HepG2 (cell line): Measurements from ENCODE around the gene RANBP2. TPM values are rescaled to one million over a fixed set of nuclear protein-coding genes. Genes with fewer than 3 reads are reported as not detected.

Experiments used
- ARNT ChIP-seq: fragments of 450-650 bp; IDR thresholded peaks from 2 replicates; pipeline ENCODE4 v1.6.1; 2017
- BCL3 ChIP-seq: sonication (generic); formaldehyde crosslinking; IDR thresholded peaks from 2 replicates; pipeline ENCODE4 v1.5.1; 2020; ENCODE audit warnings: mild to moderate bottlenecking, missing genetic modification reagents, moderate library complexity
- KDM5A ChIP-seq: fragments of 200-600 bp; sonication (generic); IDR thresholded peaks from 2 replicates; pipeline ENCODE4 v1.7.0; 2018; ENCODE audit warnings: antibody characterized with exemption, mild to moderate bottlenecking, low read length, borderline replicate concordance
- RBM39 ChIP-seq: fragments of 200-400 bp; formaldehyde crosslinking; IDR thresholded peaks from one replicate; pipeline ENCODE4 v1.6.1; 2018; ENCODE audit warnings: antibody characterized with exemption, mild to moderate bottlenecking, low read depth, low read length; ENCODE audit not compliant: poor library complexity, severe bottlenecking
- TBX2 ChIP-seq: sonication (generic); formaldehyde crosslinking; IDR thresholded peaks from 2 replicates; pipeline ENCODE4 v1.5.0; 2020; ENCODE audit warnings: missing genetic modification reagents, mild to moderate bottlenecking, borderline replicate concordance
- U2AF1 ChIP-seq: fragments of 200-400 bp; formaldehyde crosslinking; optimal IDR thresholded peaks from 2 replicates; pipeline ENCODE3; 2017; ENCODE audit warnings: mild to moderate bottlenecking, low read depth, low read length
- XRCC5 ChIP-seq: fragments of 200-400 bp; formaldehyde crosslinking; optimal IDR thresholded peaks from 2 replicates; pipeline ENCODE3; 2017; ENCODE audit warnings: mild to moderate bottlenecking, low read length
- ZFP1 ChIP-seq: IDR thresholded peaks from 2 replicates; pipeline ENCODE4 v1.6.1; 2016
- ZNF142 ChIP-seq: sonication (generic); formaldehyde crosslinking; IDR thresholded peaks from 2 replicates; pipeline ENCODE4 v1.4.0; 2020; ENCODE audit warnings: missing genetic modification reagents
- ZNF20 ChIP-seq: sonication (generic); formaldehyde crosslinking; IDR thresholded peaks from 2 replicates; pipeline ENCODE4 v1.4.0; 2020; ENCODE audit warnings: mild to moderate bottlenecking, moderate library complexity, missing genetic modification reagents
- ZNF337 ChIP-seq: sonication (generic); formaldehyde crosslinking; IDR thresholded peaks from 2 replicates; pipeline ENCODE4 v1.5.1; 2020; ENCODE audit warnings: missing genetic modification reagents, low read depth, mild to moderate bottlenecking, borderline replicate concordance
- ZNF362 ChIP-seq: sonication (generic); formaldehyde crosslinking; IDR thresholded peaks from 2 replicates; pipeline ENCODE4 v1.4.0; 2020; ENCODE audit warnings: missing genetic modification reagents, mild to moderate bottlenecking, borderline replicate concordance
- ZNF432 ChIP-seq: sonication (generic); formaldehyde crosslinking; IDR thresholded peaks from 2 replicates; pipeline ENCODE4 v1.5.0; 2020; ENCODE audit warnings: missing genetic modification reagents, mild to moderate bottlenecking, borderline replicate concordance
- ZNF747 ChIP-seq: sonication (generic); formaldehyde crosslinking; IDR thresholded peaks from 2 replicates; pipeline ENCODE4 v1.8.1; 2023; ENCODE audit warnings: missing genetic modification reagents, mild to moderate bottlenecking, borderline replicate concordance
- ZNF773 ChIP-seq: sonication (generic); formaldehyde crosslinking; IDR thresholded peaks from 2 replicates; pipeline ENCODE4 v1.4.0; 2020; ENCODE audit warnings: missing genetic modification reagents, borderline replicate concordance
- ZNF782 ChIP-seq: sonication (generic); formaldehyde crosslinking; IDR thresholded peaks from 2 replicates; pipeline ENCODE4 v1.4.0; 2020; ENCODE audit warnings: missing genetic modification reagents, mild to moderate bottlenecking, borderline replicate concordance
- ZNF816 ChIP-seq: sonication (generic); formaldehyde crosslinking; IDR thresholded peaks from 2 replicates; pipeline ENCODE4 v1.8.0; 2022; ENCODE audit warnings: missing genetic modification reagents, mild to moderate bottlenecking, borderline replicate concordance
- ZSCAN30 ChIP-seq: sonication (generic); formaldehyde crosslinking; IDR thresholded peaks from 2 replicates; pipeline ENCODE4 v1.5.0; 2020; ENCODE audit warnings: mild to moderate bottlenecking, missing genetic modification reagents
- polyA plus RNA-seq, 8 experiments: library from polyadenylated mRNA; depleted of rRNA in 3 of 8; stranded (reverse) in 7 of 8; unstranded in 1 of 8; fragments of >200 nt; fragmentation: Illumina TruSeq in 4 of 8; extraction: Trizol in 4 of 8; gene quantifications; 2 replicates each; pipeline versions ENCODE4 v1.2.1 to v1.2.3, GENCODE V29; 2011 to 2016; ENCODE audit warnings: low read depth in 4 of 8, missing spikeins in 1 of 8, mixed read lengths in 1 of 8; ENCODE audit not compliant: insufficient read depth in 1 of 8
- total RNA-seq, 5 experiments: library from RNA; depleted of rRNA; stranded (reverse); fragments of >200 nt; fragmentation: Illumina TruSeq; extraction: Trizol; gene quantifications; 2 replicates each; pipeline ENCODE4 v1.2.3, GENCODE V29; 2016; ENCODE audit warnings: low read depth in 1 of 5

RANBP2 gene
- total and polyA plus RNA-seq, 2 of the 13 experiments (the other 11 are each of a cell fraction or from before 2014, with no cell fraction given) = 12.2 to 87.0 TPM

- TF ChIP-seq ZNF337 = 0 out of 2 replicates have a peak, but pooled peaks have one; percentile 43
- peak; percentile 47; the same call in 1 of the 2 replicates for TF ChIP-seq ZFP1
- TF ChIP-seq ZNF20 (CRISPR knock-in tag) = 0 out of 2 replicates have a peak, but pooled peaks have one; percentile 49
- 0 out of 2 replicates have a peak, but pooled peaks have one; percentile 52 for TF ChIP-seq ZNF142 (CRISPR knock-in tag)
- peak; percentile 94 for TF ChIP-seq RBM39
- peak; percentile 98 for TF ChIP-seq XRCC5
- TF ChIP-seq ZNF432 = no peak
- no peak for TF ChIP-seq ZNF773 (CRISPR knock-in tag)
- TF ChIP-seq ZNF362 (CRISPR knock-in tag) = peak; percentile 2; the same call in 1 of the 2 replicates
- peak; percentile 65; the same call in 1 of the 2 replicates for TF ChIP-seq KDM5A
- peak; percentile 92 for TF ChIP-seq U2AF1
- TF ChIP-seq TBX2 (CRISPR knock-in tag) = peak; percentile 89
- TF ChIP-seq ZNF782 (CRISPR knock-in tag) = no peak; the same call in 1 of the 2 replicates
- peak; percentile 30; the same call in 1 of the 2 replicates for TF ChIP-seq BCL3 (CRISPR knock-in tag)
- TF ChIP-seq ZNF816 (CRISPR knock-in tag) = 0 out of 2 replicates have a peak, but pooled peaks have one; percentile 79
- TF ChIP-seq ZNF747 (CRISPR knock-in tag) = peak; percentile 89; the same call in 1 of the 2 replicates
- no peak for TF ChIP-seq ARNT
- TF ChIP-seq ZSCAN30 (CRISPR knock-in tag) = no peak
These were observed 67.3 kb downstream of the RANBP2 start, which contains the start of gene CCDC138 (continued) for GRCh38 chr2:108786354-108787215.
